Activated CD4-positive, alpha-beta T cell treated with anti-CD3 and anti-CD28 coated beads for 24 hours (primary cell): Measurements from ENCODE around the gene RGS7.

ENCODE experiments used
- DNase-seq, 2 donors: peaks; one replicate each; pipeline ENCODE4 v3.0.0-alpha.2; 2020; ENCODE audit warnings: low read depth in 2 of 2

Gene RGS7

DNA sequence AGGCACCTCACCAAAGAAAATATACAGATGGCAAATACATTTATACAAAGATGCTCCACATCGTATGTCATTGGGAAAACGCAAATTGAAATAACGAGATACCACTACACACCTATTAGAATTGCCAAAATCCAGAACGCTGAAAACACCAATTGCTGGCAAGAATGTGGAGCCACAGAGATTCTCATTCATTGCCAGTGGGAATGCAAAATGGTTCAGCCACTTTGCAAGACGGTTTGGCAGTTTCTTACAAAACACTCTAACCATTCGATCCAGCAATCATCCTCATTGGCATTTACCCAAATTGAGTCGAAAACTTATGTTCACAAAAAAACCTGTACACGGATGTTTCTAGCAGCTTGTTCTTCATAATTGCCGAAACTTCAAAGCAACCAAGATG, 521.7 kb downstream of the RGS7 start:
- no peak for DNase-seq

GRCh38 chr1:240833075-240833474, 523.9 kb downstream of the RGS7 start:
- DNase-seq = no peak

DNA sequence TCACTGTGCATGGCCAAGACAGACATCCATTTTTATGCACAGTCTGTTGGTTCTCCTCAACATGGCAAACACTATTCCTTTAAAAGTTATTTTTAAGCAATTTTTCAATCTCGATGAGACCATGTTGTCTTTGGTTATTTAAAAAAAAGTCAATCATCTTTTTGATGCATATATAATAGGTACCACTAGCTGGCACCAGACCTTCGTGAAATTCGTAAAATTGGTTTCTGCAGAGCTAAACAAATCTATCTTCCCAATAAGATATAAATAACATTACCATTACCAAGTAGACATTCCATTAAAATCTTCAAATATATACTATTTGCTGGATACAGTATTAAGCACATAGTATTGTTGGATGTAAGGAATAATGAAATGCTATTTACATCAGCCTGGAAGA, 525.1 kb downstream of the RGS7 start:
- no peak for DNase-seq

DNA sequence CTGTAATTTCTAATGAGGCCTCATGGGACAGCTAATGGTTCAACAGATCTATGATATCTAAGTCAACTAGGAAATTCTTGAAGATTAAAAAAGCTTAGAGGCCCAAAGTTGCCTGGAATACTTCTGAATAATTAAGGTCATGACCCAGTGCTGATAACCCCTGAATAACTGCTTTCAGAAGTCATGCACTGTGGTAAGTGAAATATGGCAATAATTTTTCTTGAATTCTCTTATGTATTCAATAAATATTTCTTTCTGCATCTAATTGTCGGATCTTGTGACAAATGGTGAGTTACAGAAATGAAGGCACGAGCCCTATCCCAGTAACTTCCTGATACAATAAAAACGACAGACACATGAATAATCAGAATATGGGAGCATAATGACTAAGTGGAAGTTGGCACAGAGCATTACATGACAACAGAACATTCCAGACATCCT, 525.8 kb downstream of the RGS7 start:
- no peak for DNase-seq

GRCh38 chr1:240829487-240829886, 527.5 kb downstream of the RGS7 start:
- DNase-seq = no peak

DNA sequence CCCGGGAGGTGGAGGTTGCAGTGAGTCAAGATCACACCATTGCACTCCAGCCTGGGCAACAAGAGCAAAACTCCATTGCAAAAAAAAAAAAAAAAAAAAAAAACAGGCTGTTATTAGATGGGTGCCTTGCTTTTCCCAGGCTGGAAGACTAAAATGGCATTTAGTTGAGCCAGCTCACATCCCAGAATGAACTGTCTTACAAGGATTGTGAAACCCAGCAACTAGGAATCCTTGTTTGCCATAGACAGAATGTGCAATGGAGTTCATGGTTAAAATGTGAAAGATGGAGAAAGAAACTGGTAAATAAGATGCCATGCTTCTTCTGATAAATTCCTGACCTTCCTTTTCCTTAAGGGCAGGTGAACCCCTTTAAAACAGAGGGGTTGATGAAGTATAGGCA, 529.2 kb downstream of the RGS7 start:
- DNase-seq = no peak

- no peak for DNase-seq
Observed at GRCh38 chr1:240824238-240824637, 532.8 kb downstream of the RGS7 start.

DNA sequence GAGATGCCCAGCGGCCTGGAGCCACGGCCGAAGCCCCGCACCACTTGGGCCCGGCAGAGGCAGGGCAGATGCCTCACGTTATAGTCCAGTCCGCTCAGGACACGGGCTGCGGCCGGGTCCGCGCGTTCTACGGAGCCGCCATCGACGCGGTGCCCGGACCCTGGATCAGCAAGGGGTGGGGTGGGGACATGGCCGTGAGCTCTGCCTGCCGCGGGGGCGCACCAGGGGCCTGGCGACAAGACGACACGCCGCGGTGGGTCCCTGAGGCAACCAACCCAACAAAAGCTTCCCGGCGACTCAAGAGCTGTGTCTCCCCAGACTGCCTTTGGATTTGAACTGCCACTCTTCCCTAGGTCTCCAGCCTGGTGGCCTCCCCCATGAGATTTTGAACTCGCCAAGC, 533.6 kb downstream of the RGS7 start:
- DNase-seq = no peak

GRCh38 chr1:240821925-240822324, 535.1 kb downstream of the RGS7 start:
- no peak for DNase-seq

GRCh38 chr1:240820816-240821215, 536.2 kb downstream of the RGS7 start:
- no peak for DNase-seq

DNA sequence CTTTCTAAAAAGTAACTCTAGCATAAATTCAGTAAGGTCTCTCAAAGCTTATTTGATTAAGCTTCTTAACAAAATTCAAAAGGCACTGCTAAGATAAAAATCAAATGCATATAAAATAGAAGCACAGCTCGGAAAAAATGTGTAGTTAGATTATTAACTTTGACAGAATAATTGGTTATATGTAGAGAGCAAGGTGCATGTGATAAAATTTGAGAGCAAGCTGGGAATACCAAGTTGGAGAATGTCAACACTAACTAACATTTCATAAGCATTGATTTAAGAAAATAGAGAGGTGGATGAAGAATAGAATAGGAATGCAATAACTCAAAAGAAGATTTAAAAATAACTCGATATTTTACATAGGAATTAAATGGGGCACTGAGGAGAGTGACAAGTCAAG, 540.5 kb downstream of the RGS7 start:
- no peak for DNase-seq

GRCh38 chr1:240813720-240814119, 543.3 kb downstream of the RGS7 start:
- DNase-seq = no peak

GRCh38 chr1:240811256-240811655, 545.7 kb downstream of the RGS7 start:
- no peak for DNase-seq

DNA sequence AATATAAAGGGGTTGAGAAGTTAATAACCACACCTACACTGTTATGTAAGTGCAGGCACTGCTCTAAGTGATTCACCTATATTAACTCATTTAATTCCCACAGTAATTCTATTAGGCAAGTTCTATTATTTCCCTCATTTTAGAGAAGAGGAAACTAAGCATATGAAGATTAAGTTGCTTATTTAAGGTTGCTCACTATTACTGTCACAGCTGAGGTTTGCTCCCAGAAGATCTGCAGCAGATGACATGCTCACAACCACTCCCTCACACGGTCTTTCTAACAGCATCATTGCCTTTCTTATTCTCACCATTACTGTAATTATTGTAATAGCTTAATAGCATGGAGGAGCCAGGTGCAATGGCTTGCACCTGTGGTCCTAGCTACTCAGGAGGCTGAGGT, 548.6 kb downstream of the RGS7 start:
- DNase-seq = no peak

GRCh38 chr1:240806200-240806745, 550.7 kb downstream of the RGS7 start:
- DNase-seq = no peak

- DNase-seq = no peak
Observed at GRCh38 chr1:240804475-240804874, 552.5 kb downstream of the RGS7 start.

DNA sequence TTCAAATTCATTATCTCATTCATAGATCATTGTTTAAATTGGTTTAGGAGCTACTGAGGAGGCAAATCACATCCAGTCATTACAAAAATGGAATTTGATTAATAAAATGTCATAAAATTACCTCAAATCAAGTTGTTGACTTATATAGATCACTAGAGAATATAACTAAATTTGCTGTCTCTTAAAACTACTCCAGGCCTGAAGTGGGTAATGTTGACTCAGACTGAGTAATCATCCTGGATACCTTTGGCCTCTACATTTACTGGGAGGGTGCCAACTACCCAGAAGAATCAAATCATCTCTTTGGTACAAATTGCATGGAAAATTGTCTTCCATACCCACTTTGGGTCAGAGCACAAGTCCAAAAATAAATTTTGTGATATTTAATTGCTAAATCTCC, 553.9 kb downstream of the RGS7 start:
- no peak for DNase-seq

DNA sequence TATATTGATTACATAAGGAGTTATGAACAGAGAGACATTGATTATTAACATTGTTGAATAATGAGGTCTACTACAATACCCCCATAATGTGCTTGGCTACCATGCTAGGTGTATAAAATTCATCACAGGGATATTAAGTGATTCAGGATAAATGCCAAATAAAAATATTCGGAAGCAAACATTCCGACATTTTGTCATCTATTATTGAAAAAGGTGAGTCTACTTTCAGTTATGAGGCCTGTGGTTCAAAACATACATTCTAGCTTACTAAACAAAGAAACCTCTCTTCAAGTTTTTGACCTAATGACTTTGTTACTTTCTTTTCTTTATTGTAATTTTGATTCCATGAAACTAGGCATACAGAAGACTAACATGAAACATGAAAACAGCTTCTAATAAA, 554.7 kb downstream of the RGS7 start:
- no peak for DNase-seq

- DNase-seq = no peak
Observed at GRCh38 chr1:240801442-240801841, 555.6 kb downstream of the RGS7 start.

DNA sequence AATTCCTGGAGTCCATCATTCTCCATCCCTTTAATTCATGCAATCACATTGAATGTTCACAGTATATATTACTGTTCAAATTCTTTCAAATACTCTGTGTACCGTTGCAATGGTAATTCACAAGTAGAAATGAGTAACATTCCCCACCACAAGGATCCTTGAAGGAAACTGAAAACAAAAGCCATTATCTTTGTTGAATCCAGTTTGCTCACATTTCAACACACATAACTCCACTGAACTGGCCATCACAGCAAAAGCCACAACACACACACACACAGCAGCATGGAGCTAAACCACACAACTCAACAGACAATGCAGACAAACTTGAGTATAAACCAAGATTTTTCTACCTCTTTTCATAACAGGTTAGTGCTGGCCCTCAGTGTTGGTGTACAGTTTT, 556.7 kb downstream of the RGS7 start:
- no peak for DNase-seq

GRCh38 chr1:240797050-240797449, 560.0 kb downstream of the RGS7 start:
- DNase-seq = no peak

DNA sequence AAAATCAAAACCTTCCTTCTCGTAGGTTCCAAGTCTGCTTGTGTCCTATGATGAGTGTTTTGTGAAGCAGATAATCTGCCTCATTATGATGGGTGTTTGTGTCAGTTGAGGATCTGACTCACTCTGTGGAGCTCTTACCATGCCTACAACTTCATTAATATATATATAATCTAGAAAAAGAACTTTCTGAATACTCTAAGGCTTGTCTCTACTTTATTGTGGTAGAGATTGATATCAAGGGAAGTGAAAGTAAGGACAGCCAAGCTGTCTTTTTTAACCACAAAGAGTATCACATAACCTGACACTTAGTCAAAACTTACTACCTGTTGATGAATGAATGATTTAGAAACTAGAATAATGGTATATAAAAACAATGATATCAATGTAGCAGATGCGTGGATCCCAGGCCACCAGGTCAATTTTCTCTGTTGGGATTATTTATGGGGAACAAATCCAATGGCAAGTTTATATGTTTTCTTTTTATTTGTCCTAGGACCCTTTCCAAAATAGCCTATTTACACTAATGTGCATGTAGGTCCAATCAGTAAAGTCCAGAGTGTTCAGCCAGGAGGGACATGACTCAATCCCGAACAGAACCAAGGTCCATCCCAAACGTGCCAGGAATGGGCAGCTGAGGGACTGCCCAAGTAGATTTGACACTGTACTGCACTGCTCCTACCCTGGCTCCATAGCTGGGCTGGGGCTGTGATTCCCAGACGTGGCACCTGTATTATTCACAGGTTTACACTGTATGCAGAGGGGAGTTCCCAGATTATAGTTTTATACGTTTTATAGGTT, 562.8 kb downstream of the RGS7 start:
- DNase-seq = no peak

- DNase-seq = no peak
Observed at GRCh38 chr1:240792915-240793529, 564.0 kb downstream of the RGS7 start.
